B cell (primary cell): ENCODE measurements around the gene SOX15. TPM values are rescaled to one million over a fixed set of nuclear protein-coding genes. Genes with fewer than 3 reads are reported as not detected.
"Not testable (repeated sequence)": the region's sequence is repeated elsewhere in the genome, so short reads cannot be mapped to it uniquely, and the experiment has no call there.

ENCODE experiments used
- ATAC-seq: fragments of 200-7000 bp; cut with Tn5 transposase; one replicate; pipeline ENCODE4 v1.10.0; 2021; ENCODE audit warnings: low read depth, mild to moderate bottlenecking, moderate number of reproducible peaks, moderate library complexity
- CTCF ChIA-PET: fragments of 350-600 bp; sonication (Branson Sonifier 250); formaldehyde crosslinking; loops from one replicate; lab custom pipeline; 2021; ENCODE audit warnings: antibody characterized with exemption, inconsistent platforms; lab: Charles Lee
- POLR2A ChIA-PET: fragments of 350-600 bp; sonication (Branson Sonifier 250); formaldehyde crosslinking; loops from one replicate; lab custom pipeline; 2021; ENCODE audit warnings: antibody characterized with exemption; lab: Charles Lee
- DNase-seq: peaks from one replicate; pipeline ENCODE4 v3.0.0; 2013
- H2AFZ ChIP-seq: 2 replicates; pipeline ENCODE4 v1.6.1; 2012; ENCODE audit warnings: mild to moderate bottlenecking, low read depth, low read length; ENCODE audit not compliant: insufficient read depth, poor library complexity, severe bottlenecking
- H3K27ac ChIP-seq, 2 donors: 1 replicate in 1 of 2; 2 replicates in 1 of 2; pipeline ENCODE4 v1.5.1; 2012 to 2013; ENCODE audit warnings: low read length in 2 of 2, mild to moderate bottlenecking in 2 of 2, moderate library complexity in 1 of 2
- H3K27me3 ChIP-seq, 4 experiments: fragments of 200-600 bp in 1 of 4; sonication (generic) in 1 of 4; replicated peaks in 1 of 4; 1 replicate in 2 of 4; 2 replicates in 2 of 4; pipeline versions ENCODE4 v1.6.1 to v1.7.0; 2013 to 2016; ENCODE audit warnings: low read length in 3 of 4, mild to moderate bottlenecking in 2 of 4, mixed read lengths in 1 of 4, moderate library complexity in 1 of 4; ENCODE audit not compliant: insufficient read depth in 4 of 4, control insufficient read depth in 3 of 4; ENCODE audit errors: control extremely low read depth in 1 of 4
- H3K36me3 ChIP-seq, 2 experiments: replicated peaks in 1 of 2; 1 replicate in 1 of 2; 2 replicates in 1 of 2; pipeline versions ENCODE4 v1.6.1 to v1.7.1; 2013; ENCODE audit warnings: low read length in 1 of 2; ENCODE audit not compliant: insufficient read depth in 2 of 2, control insufficient read depth in 1 of 2; ENCODE audit errors: control extremely low read depth in 1 of 2, extremely low read depth in 1 of 2
- H3K4me1 ChIP-seq, 2 donors: fragments of 200-600 bp in 1 of 2; sonication (generic) in 1 of 2; 1 replicate in 1 of 2; 2 replicates in 1 of 2; pipeline versions ENCODE4 v1.5.1 to v1.6.1; 2013 to 2017; ENCODE audit warnings: low read length in 2 of 2; ENCODE audit not compliant: control insufficient read depth in 2 of 2, insufficient read depth in 2 of 2
- H3K4me2 ChIP-seq: replicated peaks from 2 replicates; pipeline ENCODE3; 2012; ENCODE audit warnings: mild to moderate bottlenecking, low read depth, low read length; ENCODE audit not compliant: poor library complexity, severe bottlenecking
- H3K4me3 ChIP-seq, 5 experiments: fragments of 200-600 bp in 1 of 5; sonication (generic) in 1 of 5; 1 replicate in 3 of 5; 2 replicates in 2 of 5; pipeline versions ENCODE4 v1.5.1 to v1.7.0; 2011 to 2016; ENCODE audit warnings: low read length in 4 of 5, mild to moderate bottlenecking in 4 of 5, low read depth in 2 of 5, control low read depth in 1 of 5, moderate library complexity in 1 of 5; ENCODE audit not compliant: insufficient read depth in 1 of 5; ENCODE audit errors: control extremely low read depth in 1 of 5, extremely low read depth in 1 of 5
- H3K79me2 ChIP-seq: fragments of 200-600 bp; sonication (generic); one replicate; pipeline ENCODE4 v1.6.0; 2016; ENCODE audit warnings: low read length; ENCODE audit not compliant: control insufficient read depth, insufficient read depth
- H3K9ac ChIP-seq: fragments of 200-600 bp; sonication (generic); 2 replicates; pipeline ENCODE4 v1.6.1; 2017; ENCODE audit warnings: mild to moderate bottlenecking, low read length, moderate library complexity
- H3K9me3 ChIP-seq, 3 donors: one replicate each; pipeline versions ENCODE4 v1.6.1 to v1.7.1; 2013; ENCODE audit warnings: low read length in 2 of 3; ENCODE audit not compliant: control insufficient read depth in 2 of 3, insufficient read depth in 1 of 3; ENCODE audit errors: control extremely low read depth in 1 of 3
- H4K20me1 ChIP-seq: 2 replicates; pipeline ENCODE4 v1.6.0; 2012; ENCODE audit warnings: mild to moderate bottlenecking, low read length; ENCODE audit not compliant: insufficient read depth, control insufficient read depth, poor library complexity, severe bottlenecking
- H3K27ac Mint-ChIP-seq: one replicate; pipeline ENCODE4 v1.8.0; 2021; ENCODE audit warnings: mixed read lengths
- H3K27me3 Mint-ChIP-seq: one replicate; pipeline ENCODE4 v1.8.0; 2021; ENCODE audit warnings: mixed read lengths
- H3K4me1 Mint-ChIP-seq: one replicate; pipeline ENCODE4 v1.8.0; 2021; ENCODE audit warnings: mixed read lengths
- H3K4me3 Mint-ChIP-seq: one replicate; pipeline ENCODE4 v1.8.0; 2021; ENCODE audit warnings: mixed read lengths
- H3K9me3 Mint-ChIP-seq: one replicate; pipeline ENCODE4 v1.8.0; 2022; ENCODE audit warnings: mixed read lengths; ENCODE audit not compliant: insufficient read depth
- CTCF ChIP-seq: fragments of 200-600 bp; IDR thresholded peaks from one replicate; pipeline ENCODE4 v1.8.0; 2022; ENCODE audit warnings: antibody characterized with exemption, mild to moderate bottlenecking
- EZH2 ChIP-seq: IDR thresholded peaks from 2 replicates; pipeline ENCODE4 v1.6.1; 2012; ENCODE audit warnings: borderline replicate concordance, low read depth, mild to moderate bottlenecking, moderate library complexity, low read length; ENCODE audit not compliant: insufficient read depth, poor library complexity, severe bottlenecking
- WGBS: methylation state at CpG from one replicate; pipeline ENCODE4 v1.1.5; 2013; ENCODE audit warnings: missing lambda C conversion rate; ENCODE audit not compliant: insufficient coverage; 5-methylcytosine and 5-hydroxymethylcytosine counted together
- intact Hi-C: fragments of 100-400 bp; cut with micrococcal nuclease; formaldehyde crosslinking; loops from one replicate; pipeline ENCODE4 v1.10.0; 2022
- polyA plus RNA-seq: library from polyadenylated mRNA; depleted of rRNA; stranded (reverse); fragments of >200 nt; gene quantifications from 2 replicates; pipeline ENCODE4 v1.2.3, GENCODE V29; 2012
- total RNA-seq, 2 donors: library from RNA; stranded (reverse); fragments of 120-200 nt in 1 of 2; gene quantifications; 1 replicate in 1 of 2; 2 replicates in 1 of 2; pipeline versions ENCODE4 v1.2.3 to v1.2.4, GENCODE V29; 2013 to 2022

Gene SOX15
- total and polyA plus RNA-seq, 2 donors (not counting 1 experiment from before 2014, with no cell fraction given) = 0.18 to 0.96 TPM

- ATAC-seq (no peak), DNase-seq (no peak)
- Mint-ChIP-seq H3K9me3 (no peaks in the 10 kb centered on the region), H3K27ac (no peak overlapping the region), H3K4me3 (no peak overlapping the region), H3K27me3 (no peaks in the 10 kb centered on the region), H3K4me1 (peaks cover 7% of the 10 kb centered on the region)
- Histone ChIP-seq H3K4me3 (no peak overlapping the region), H3K4me1 (no peaks in the 10 kb centered on the region), H3K27me3 (no peaks in the 10 kb centered on the region), H3K9ac (no peak overlapping the region), H3K4me2 (no peak overlapping the region), H2AFZ (no peak overlapping the region), H3K79me2 (peaks cover 46% of the 10 kb centered on the region), H3K27ac (no peak overlapping the region), H4K20me1 (peaks cover 27% of the 10 kb centered on the region), H3K36me3 (peaks cover 2 to 40% of the 10 kb centered on the region in 2 experiments), H3K9me3 (no peaks in the 10 kb centered on the region)
- TF ChIP-seq EZH2 = no peak
- no peak for TF ChIP-seq CTCF
- WGBS = 96% methylated on average over 3 of the region's 4 CpGs
- ChIA-PET POLR2A (no interaction called here), CTCF (interaction anchor here (0.8 kb wide), 1 partner anchor 26 kb away, joined by 3 read pairs; no protein-coding TSS in a partner anchor)
- intact Hi-C loops = no loop called here
These were observed 16.4 kb upstream of the SOX15 start for GRCh38 chr17:7606280-7606679.

- POLR2A ChIA-PET = not testable (repeated sequence)
These were observed 7.7 kb upstream of the SOX15 start for GRCh38 chr17:7597561-7597960.

More at GRCh38 chr17:7597561-7597960, 7.7 kb upstream of the SOX15 start:
- intact Hi-C loops, H3K27me3 Mint-ChIP-seq, H4K20me1 ChIP-seq, H3K27me3 ChIP-seq, H3K27ac ChIP-seq, H3K79me2 ChIP-seq, H3K4me3 Mint-ChIP-seq, H3K4me3 ChIP-seq, H3K27ac Mint-ChIP-seq, H2AFZ ChIP-seq, H3K4me2 ChIP-seq, DNase-seq, H3K9me3 Mint-ChIP-seq, H3K4me1 Mint-ChIP-seq, H3K9ac ChIP-seq, H3K4me1 ChIP-seq, ATAC-seq, CTCF ChIA-PET, H3K9me3 ChIP-seq: not testable (repeated sequence)
- H3K36me3 ChIP-seq = peaks cover 3 to 75% of the 10 kb centered on the region in 2 experiments
- no CpG with 5 or more reads among the region's 5 CpGs for WGBS
